ENCODE results near the gene LUZP4. TPM values are rescaled to one million over a fixed set of nuclear protein-coding genes. Genes with fewer than 3 reads are reported as not detected.

The LUZP4 gene
- total and polyA plus RNA-seq, 2 of the 8 experiments (the other 6 are each of a cell fraction or from before 2014, with no cell fraction given), result 0.17 TPM; not detected in 1

- H3K56ac ChIP-seq (replicated peaks; ENCODE audit: insufficient read length, low read depth, low read length), result no peak overlapping the region
- H3K9ac ChIP-seq (replicated peaks in 1 of 4; ENCODE audit: extremely low read depth in 1 of 4, low read depth in 3 of 4, low read length in 3 of 4), result no peak overlapping the region
- no peak overlapping the region for H3K4me2 ChIP-seq (ENCODE audit: insufficient read depth in 1 of 2, low read depth in 2 of 2, low read length in 2 of 2)
- no peaks in the 10 kb centered on the region for H3K9me3 ChIP-seq (ENCODE audit: insufficient read depth in 2 of 2, low read depth in 1 of 2, low read length in 1 of 2)
- H2BK12ac ChIP-seq (ENCODE audit: low read depth, low read length), result no peak overlapping the region
- H3K79me1 ChIP-seq (ENCODE audit: low read depth, low read length), result no peaks in the 10 kb centered on the region
- H2BK5ac ChIP-seq (ENCODE audit: low read depth, low read length), result no peak overlapping the region
- 89% methylated on average over 6 of the region's 6 CpGs; no CpG with 5 or more reads in 1 of the 2 experiments for WGBS, 2 experiments (ENCODE audit: extremely low coverage in 1 of 2, insufficient coverage in 1 of 2, insufficient read length in 1 of 2, insufficient replicate concordance in 2 of 2, low coverage in 1 of 2, low lambda C conversion rate in 2 of 2, missing lambda C conversion rate in 1 of 2)
- CTCF ChIA-PET (ENCODE audit: partially characterized antibody), result interaction anchor here (1.0 to 1.5 kb wide), 2 partner anchors 309 to 357 kb away, joined by 3 to 5 read pairs; no protein-coding TSS in a partner anchor
- no peaks in the 10 kb centered on the region for H3K27me3 ChIP-seq (replicated peaks in 1 of 4; ENCODE audit: control insufficient read depth in 3 of 4, extremely low read depth in 1 of 4, insufficient read depth in 3 of 4, low read length in 3 of 4)
- H3K4me1 ChIP-seq (replicated peaks in 1 of 4; ENCODE audit: control insufficient read depth in 3 of 4, insufficient read depth in 4 of 4, low read length in 3 of 4), result peaks cover 0 to 5% (median 0%) of the 10 kb centered on the region in 4 experiments; a peak in 2 of 7 replicates
- H3K18ac ChIP-seq (ENCODE audit: extremely low read depth, low read length), result no peak overlapping the region
- no peaks in the 10 kb centered on the region for H3K36me3 ChIP-seq (ENCODE audit: control insufficient read depth in 2 of 4, insufficient read depth in 4 of 4, low read length in 3 of 4)
- POLR2A ChIA-PET (ENCODE audit: partially characterized antibody), result no interaction called here
- H3K79me2 ChIP-seq (ENCODE audit: control insufficient read depth in 1 of 2, insufficient read depth in 2 of 2, low read length in 2 of 2), result no peaks in the 10 kb centered on the region
- DNase-seq (ENCODE audit: low read depth in 1 of 2, low spot score in 2 of 2) (no peak), FAIRE-seq (no peak)
- no peak overlapping the region for H4K91ac ChIP-seq (replicated peaks; ENCODE audit: insufficient read length, low read length)
- no peak overlapping the region for H3K4ac ChIP-seq (replicated peaks; ENCODE audit: insufficient read length, low read depth, low read length)
- no peaks in the 10 kb centered on the region for H3K23me2 ChIP-seq (ENCODE audit: low read depth, low read length)
- H2BK20ac ChIP-seq (ENCODE audit: low read length), result no peak overlapping the region
- H3K14ac ChIP-seq (ENCODE audit: insufficient read length), result no peak overlapping the region
- H4K5ac ChIP-seq (ENCODE audit: insufficient read length, low read depth, low read length), result no peak overlapping the region
- H4K20me1 ChIP-seq (replicated peaks in 1 of 2; ENCODE audit: control insufficient read depth in 1 of 2, insufficient read depth in 2 of 2, low read length in 2 of 2), result no peaks in the 10 kb centered on the region
- no peak overlapping the region for H4K8ac ChIP-seq (ENCODE audit: extremely low read depth, insufficient read depth, low read length)
- H3K23ac ChIP-seq (ENCODE audit: insufficient read length), result no peak overlapping the region
- no peak overlapping the region for H3K4me3 ChIP-seq (ENCODE audit: extremely low read depth in 1 of 4, insufficient read depth in 2 of 4, low read depth in 3 of 4, low read length in 4 of 4)
- H2BK120ac ChIP-seq (replicated peaks; ENCODE audit: low read depth, low read length), result no peak overlapping the region
- no peak overlapping the region for H2AFZ ChIP-seq (ENCODE audit: low read length)
- no peak overlapping the region for H2AK5ac ChIP-seq (ENCODE audit: low read depth, low read length)
- H3K27ac ChIP-seq (ENCODE audit: low read depth, low read length), result no peak overlapping the region
- no peak overlapping the region for H2BK15ac ChIP-seq (ENCODE audit: low read length)
- TF ChIP-seq JUN (IDR thresholded peaks at IDR 0.05; ENCODE audit: low read depth, low read length), result no peak
- no peak for TF ChIP-seq SIX5 (IDR thresholded peaks at IDR 0.05; ENCODE audit: low read depth, low read length)
- TF ChIP-seq ATF2 (IDR thresholded peaks at IDR 0.05; ENCODE audit: low read length), result no peak
- no peak for TF ChIP-seq YY1 (IDR thresholded peaks at IDR 0.05; ENCODE audit: low read depth, low read length)
- TF ChIP-seq TAF1 (IDR thresholded peaks at IDR 0.05; ENCODE audit: low read depth, low read length), result no peak
- TF ChIP-seq RFX5 (IDR thresholded peaks at IDR 0.05; ENCODE audit: borderline replicate concordance, low read depth, low read length), result no peak
- no peak for TF ChIP-seq CREB1 (IDR thresholded peaks at IDR 0.05)
- no peak for TF ChIP-seq FOSL1 (IDR thresholded peaks at IDR 0.05; ENCODE audit: insufficient read depth, low read depth, low read length)
- TF ChIP-seq TEAD4 (IDR thresholded peaks at IDR 0.05; ENCODE audit: low read depth, low read length), result no peak
- no peak for TF ChIP-seq HDAC2 (IDR thresholded peaks at IDR 0.05; ENCODE audit: borderline replicate concordance in 1 of 2, low read depth in 2 of 2, low read length in 2 of 2)
- no peak for TF ChIP-seq KDM5A (IDR thresholded peaks at IDR 0.05; ENCODE audit: low read length)
- no peak for TF ChIP-seq CBX8 (IDR thresholded peaks at IDR 0.05; ENCODE audit: borderline replicate concordance, low read depth, low read length)
- no peak for TF ChIP-seq ZNF274 (IDR thresholded peaks at IDR 0.05; ENCODE audit: borderline replicate concordance, extremely low read depth, low read length)
- TF ChIP-seq MAFK (IDR thresholded peaks at IDR 0.05; ENCODE audit: low read depth, low read length), result no peak
Measured at GRCh38 chrX:115333446-115333845, 43.9 kb downstream of the LUZP4 start.
